Measurements from ENCODE around the gene ACTR1B. TPM values are rescaled to one million over a fixed set of nuclear protein-coding genes. Genes with fewer than 3 reads are reported as not detected.

The ACTR1B gene
- 62.2 and 69.4 TPM in 2 replicates for total RNA-seq

GRCh38 chr2:97663962-97664635, at the start of gene ACTR1B:
Gene ACTR1B, minus strand, starts transcription at chr2:97664044. Its CDS starts 154 bp downstream, at chr2:97663890.

GRCh38 chr2:97669448-97669847, 5.6 kb upstream of the ACTR1B start, which contains the start of gene C2orf92:
Gene C2orf92, plus strand, starts transcription at chr2:97669713. Its CDS starts 76 bp downstream, at chr2:97669789.

GRCh38 chr2:97645695-97646629, 17.9 kb downstream of the ACTR1B start, which contains the start of gene COX5B:
Gene COX5B, plus strand, starts transcription at chr2:97646062. Its CDS starts 25 bp downstream, at chr2:97646087.

Other genes starting within 250 kb of the ACTR1B start
- gene ANKRD36B, start 74.2 kb downstream of the ACTR1B start, total RNA-seq, result 21.2 and 35.5 TPM in 2 replicates
- 272 and 327 TPM in 2 replicates for gene COX5B, start 18.0 kb downstream of the ACTR1B start, total RNA-seq
- gene C2orf92, start 5.7 kb upstream of the ACTR1B start, total RNA-seq, result 1.3 and 1.7 TPM in 2 replicates
- gene ZAP70, start 49.5 kb upstream of the ACTR1B start, total RNA-seq, result not detected in 2 replicates

Data from smooth muscle cell of trachea (primary cell).